Measurements from ENCODE around the gene DENND5B.

DNA sequence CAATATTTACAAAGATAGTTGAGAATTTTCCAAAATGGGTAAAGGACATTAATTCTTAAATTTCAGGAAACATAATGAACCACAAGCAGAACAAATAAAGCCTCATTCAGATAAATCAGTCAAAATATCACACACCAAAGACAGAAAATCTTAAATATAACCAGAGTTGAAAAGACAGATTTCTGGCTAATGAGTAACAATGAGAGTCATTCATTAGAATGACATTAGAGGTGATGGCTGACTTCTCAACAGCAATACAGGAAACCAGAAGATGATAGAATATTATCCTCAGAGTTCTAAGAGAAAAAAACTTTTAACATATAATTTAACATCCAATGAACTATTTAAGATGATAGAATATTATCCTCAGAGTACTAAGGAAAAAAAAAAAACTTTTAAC is 124.2 kb downstream of the DENND5B start:
- TF ChIP-seq SP1 (IDR thresholded peaks at IDR 0.05): no peak
- no peak for TF ChIP-seq ELF4 (IDR thresholded peaks at IDR 0.05)
- TF ChIP-seq FOXM1 (IDR thresholded peaks at IDR 0.05; ENCODE audit: borderline replicate concordance): no peak
- no peak for TF ChIP-seq FOXA1 (IDR thresholded peaks at IDR 0.05)
- no peak for TF ChIP-seq FOXK2 (IDR thresholded peaks at IDR 0.05)
- no peak for TF ChIP-seq SUZ12 (IDR thresholded peaks at IDR 0.05)
- no peak for TF ChIP-seq HDGF (IDR thresholded peaks at IDR 0.05; ENCODE audit: borderline replicate concordance)
- no peak for TF ChIP-seq ZNF384 (IDR thresholded peaks at IDR 0.05)
- TF ChIP-seq NFRKB (IDR thresholded peaks at IDR 0.05): no peak
- no peak for TF ChIP-seq LEF1 (IDR thresholded peaks at IDR 0.05; ENCODE audit: borderline replicate concordance)

Measured in HEK293T (cell line).